GM12875 (cell line): ENCODE measurements around the gene PTGES3.
"Not testable (repeated sequence)": the region's sequence is repeated elsewhere in the genome, so short reads cannot be mapped to it uniquely, and the experiment has no call there.

Source experiments
- H3K4me3 ChIP-seq: one replicate; pipeline ENCODE4 v1.5.1; 2011; ENCODE audit warnings: low read depth, low read length, control low read depth
- TF ChIP-seq, protein P1 (sequence below): IDR thresholded peaks from 2 replicates; pipeline ENCODE4 v1.5.1; 2011; ENCODE audit warnings: low read depth, mild to moderate bottlenecking, control low read depth, inconsistent platforms, low read length, moderate library complexity, borderline replicate concordance; ENCODE audit not compliant: insufficient read depth

The PTGES3 gene

GRCh38 chr12:56668197-56668457 lies 20.0 kb downstream of the PTGES3 start:
- TF ChIP-seq, protein P1, sequence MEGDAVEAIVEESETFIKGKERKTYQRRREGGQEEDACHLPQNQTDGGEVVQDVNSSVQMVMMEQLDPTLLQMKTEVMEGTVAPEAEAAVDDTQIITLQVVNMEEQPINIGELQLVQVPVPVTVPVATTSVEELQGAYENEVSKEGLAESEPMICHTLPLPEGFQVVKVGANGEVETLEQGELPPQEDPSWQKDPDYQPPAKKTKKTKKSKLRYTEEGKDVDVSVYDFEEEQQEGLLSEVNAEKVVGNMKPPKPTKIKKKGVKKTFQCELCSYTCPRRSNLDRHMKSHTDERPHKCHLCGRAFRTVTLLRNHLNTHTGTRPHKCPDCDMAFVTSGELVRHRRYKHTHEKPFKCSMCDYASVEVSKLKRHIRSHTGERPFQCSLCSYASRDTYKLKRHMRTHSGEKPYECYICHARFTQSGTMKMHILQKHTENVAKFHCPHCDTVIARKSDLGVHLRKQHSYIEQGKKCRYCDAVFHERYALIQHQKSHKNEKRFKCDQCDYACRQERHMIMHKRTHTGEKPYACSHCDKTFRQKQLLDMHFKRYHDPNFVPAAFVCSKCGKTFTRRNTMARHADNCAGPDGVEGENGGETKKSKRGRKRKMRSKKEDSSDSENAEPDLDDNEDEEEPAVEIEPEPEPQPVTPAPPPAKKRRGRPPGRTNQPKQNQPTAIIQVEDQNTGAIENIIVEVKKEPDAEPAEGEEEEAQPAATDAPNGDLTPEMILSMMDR, result no peak
- no peak overlapping the region for H3K4me3 ChIP-seq

DNA sequence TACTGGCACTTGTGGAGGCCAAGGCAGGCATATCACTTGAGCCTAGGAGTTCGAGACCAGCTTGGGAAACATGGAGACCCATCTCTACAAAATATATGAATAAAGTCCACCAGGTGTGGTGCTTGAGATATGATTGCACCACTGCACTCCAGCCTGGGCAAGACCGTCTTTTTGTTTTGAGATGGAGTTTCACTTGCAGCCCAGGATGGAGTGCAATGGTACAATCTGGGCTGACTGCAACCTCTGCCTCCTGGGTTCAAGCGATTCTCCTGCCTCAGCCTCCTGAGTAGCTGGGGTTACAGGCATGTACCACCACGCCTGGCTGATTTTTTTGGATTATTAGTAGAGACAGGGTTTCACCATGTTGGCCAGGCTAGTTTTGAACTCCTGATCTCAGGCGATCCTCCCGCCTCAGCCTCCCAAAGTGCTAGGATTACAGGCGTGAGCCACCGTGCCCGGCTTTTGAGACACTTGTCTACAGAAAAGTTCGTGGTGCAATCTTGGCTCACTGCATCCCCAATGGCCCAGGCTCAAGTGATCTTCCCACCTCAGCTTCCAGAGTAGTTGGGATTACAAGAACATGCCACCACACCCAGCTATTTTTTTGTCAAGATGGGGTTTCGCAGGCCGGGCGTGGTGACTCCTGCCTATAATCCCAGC lies 26.0 kb downstream of the PTGES3 start:
- TF ChIP-seq, protein P1, result no peak
- H3K4me3 ChIP-seq, result no peak overlapping the region

GRCh38 chr12:56661560-56661959 lies 26.5 kb downstream of the PTGES3 start:
- no peak overlapping the region for H3K4me3 ChIP-seq
- TF ChIP-seq, protein P1, result no peak

DNA sequence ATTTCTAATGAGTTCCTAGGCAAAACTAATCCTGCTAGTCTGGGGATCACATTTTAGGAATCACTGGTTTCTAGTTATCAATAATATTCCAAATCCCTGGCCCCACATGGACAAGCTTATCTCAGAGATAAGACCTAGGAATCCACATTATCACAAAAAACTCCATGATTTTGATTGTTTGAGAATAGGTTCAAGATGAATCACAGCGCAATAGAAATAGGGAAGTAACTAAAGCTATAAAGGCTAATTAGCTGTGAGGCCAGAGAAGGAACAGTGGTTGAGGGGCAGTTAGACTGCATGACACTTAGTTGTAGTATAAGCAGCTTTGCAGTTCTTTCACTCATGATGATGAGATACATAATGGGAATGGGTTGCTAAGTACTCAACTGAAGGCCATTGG lies 29.2 kb downstream of the PTGES3 start:
- TF ChIP-seq, protein P1, result no peak
- H3K4me3 ChIP-seq, result no peak overlapping the region

- no peak overlapping the region for H3K4me3 ChIP-seq
- TF ChIP-seq, protein P1, result no peak
These were observed 30.4 kb downstream of the PTGES3 start for GRCh38 chr12:56657416-56658379.

GRCh38 chr12:56653781-56654180 lies 34.3 kb downstream of the PTGES3 start:
- not testable (repeated sequence) for H3K4me3 ChIP-seq

- H3K4me3 ChIP-seq, result not testable (repeated sequence)
These were observed 40.1 kb downstream of the PTGES3 start for GRCh38 chr12:56648023-56648422.
